ENCODE data around the gene IGF2BP1.
"Not testable (repeated sequence)": the region's sequence is repeated elsewhere in the genome, so short reads cannot be mapped to it uniquely, and the experiment has no call there.

Gene IGF2BP1

DNA sequence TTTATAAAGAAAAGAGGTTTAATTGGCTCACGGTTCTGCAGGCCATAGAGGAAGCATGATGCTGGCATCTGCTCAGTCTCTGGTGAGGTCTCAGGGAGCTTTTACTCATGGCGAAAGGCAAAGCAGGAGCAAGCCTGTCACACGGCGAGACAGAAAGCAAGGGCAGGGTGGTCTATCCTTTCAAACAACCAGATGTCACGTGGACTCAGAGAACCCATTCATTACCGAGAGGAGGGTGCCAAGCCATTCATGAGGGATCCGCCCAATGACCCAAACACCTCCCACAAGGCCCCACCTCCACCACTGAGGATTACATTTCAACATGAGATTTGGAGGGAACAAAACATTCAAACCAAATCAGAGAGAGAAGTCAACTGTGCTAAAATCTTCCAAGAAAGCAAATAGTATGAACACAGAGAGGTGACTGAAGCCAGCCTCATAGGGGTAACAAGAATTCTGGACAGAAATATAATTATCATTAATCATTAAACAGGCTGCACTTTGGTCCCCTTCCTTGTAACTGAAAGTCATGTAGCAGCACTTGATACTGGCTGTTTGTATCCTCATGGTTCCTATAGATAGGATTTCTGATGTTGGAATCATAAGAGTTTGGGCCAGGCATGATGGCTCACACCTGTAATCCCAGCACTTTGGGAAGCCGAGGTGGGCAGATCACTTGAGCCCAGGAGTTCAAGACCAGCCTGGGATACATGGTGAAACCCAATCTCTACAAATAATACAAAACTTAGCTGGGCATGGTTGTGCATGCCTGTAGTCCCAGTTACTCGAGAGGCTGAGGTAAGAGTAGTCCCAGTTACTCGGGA, 82.9 kb downstream of the IGF2BP1 start:
- Histone ChIP-seq H3K4me2 (no peak overlapping the region), H3K9ac (no peak overlapping the region), H3K36me3 (ENCODE audit: insufficient read depth) (no peaks in the 10 kb centered on the region), H3K4me3 (IDR thresholded peaks at IDR 0.05; ENCODE audit: insufficient read depth, low read depth, low read length) (no peak overlapping the region), H3K79me2 (ENCODE audit: insufficient read depth, low read depth) (no peaks in the 10 kb centered on the region), H3K27ac (no peak overlapping the region), H3K4me1 (ENCODE audit: low read depth, poor library complexity, severe bottlenecking) (no peaks in the 10 kb centered on the region), H2AFZ (ENCODE audit: low read depth) (no peak overlapping the region), H4K20me1 (ENCODE audit: insufficient read depth) (no peaks in the 10 kb centered on the region), H3K27me3 (ENCODE audit: insufficient read depth, low read depth) (no peaks in the 10 kb centered on the region)
- TF ChIP-seq, protein P1, sequence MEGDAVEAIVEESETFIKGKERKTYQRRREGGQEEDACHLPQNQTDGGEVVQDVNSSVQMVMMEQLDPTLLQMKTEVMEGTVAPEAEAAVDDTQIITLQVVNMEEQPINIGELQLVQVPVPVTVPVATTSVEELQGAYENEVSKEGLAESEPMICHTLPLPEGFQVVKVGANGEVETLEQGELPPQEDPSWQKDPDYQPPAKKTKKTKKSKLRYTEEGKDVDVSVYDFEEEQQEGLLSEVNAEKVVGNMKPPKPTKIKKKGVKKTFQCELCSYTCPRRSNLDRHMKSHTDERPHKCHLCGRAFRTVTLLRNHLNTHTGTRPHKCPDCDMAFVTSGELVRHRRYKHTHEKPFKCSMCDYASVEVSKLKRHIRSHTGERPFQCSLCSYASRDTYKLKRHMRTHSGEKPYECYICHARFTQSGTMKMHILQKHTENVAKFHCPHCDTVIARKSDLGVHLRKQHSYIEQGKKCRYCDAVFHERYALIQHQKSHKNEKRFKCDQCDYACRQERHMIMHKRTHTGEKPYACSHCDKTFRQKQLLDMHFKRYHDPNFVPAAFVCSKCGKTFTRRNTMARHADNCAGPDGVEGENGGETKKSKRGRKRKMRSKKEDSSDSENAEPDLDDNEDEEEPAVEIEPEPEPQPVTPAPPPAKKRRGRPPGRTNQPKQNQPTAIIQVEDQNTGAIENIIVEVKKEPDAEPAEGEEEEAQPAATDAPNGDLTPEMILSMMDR (conservative IDR thresholded peaks at IDR 0.05; ENCODE audit: low read depth, low read length), result no peak

DNA sequence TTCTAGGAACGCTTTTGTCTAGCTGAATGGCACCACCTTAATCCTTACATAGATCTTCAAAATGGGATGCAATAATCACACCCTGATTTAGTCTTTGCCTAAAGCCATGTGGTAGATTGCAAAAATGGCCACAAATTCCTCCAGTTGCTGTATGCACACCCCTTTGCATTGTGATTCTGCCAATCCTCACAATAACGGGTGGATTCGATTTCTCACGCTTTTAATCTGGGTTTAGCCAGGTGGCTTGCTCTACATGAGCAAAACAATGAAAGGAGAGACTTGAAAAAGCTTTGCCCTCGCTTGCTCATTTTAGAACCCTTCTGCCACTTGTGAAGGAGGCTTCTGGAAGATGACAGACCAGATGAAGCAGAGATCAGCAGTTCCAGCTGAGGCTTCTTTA, 85.0 kb downstream of the IGF2BP1 start:
- no peak overlapping the region for H3K4me2 ChIP-seq
- H3K36me3 ChIP-seq (ENCODE audit: insufficient read depth), result no peaks in the 10 kb centered on the region
- H4K20me1 ChIP-seq (ENCODE audit: insufficient read depth), result no peaks in the 10 kb centered on the region
- H3K4me3 ChIP-seq (IDR thresholded peaks at IDR 0.05; ENCODE audit: insufficient read depth, low read depth, low read length), result no peak overlapping the region
- H3K27ac ChIP-seq, result no peak overlapping the region
- no peaks in the 10 kb centered on the region for H3K79me2 ChIP-seq (ENCODE audit: insufficient read depth, low read depth)
- no peak overlapping the region for H3K9ac ChIP-seq
- no peak overlapping the region for H2AFZ ChIP-seq (ENCODE audit: low read depth)
- no peaks in the 10 kb centered on the region for H3K27me3 ChIP-seq (ENCODE audit: insufficient read depth, low read depth)
- no peaks in the 10 kb centered on the region for H3K4me1 ChIP-seq (ENCODE audit: low read depth, poor library complexity, severe bottlenecking)
- TF ChIP-seq, protein P1 (conservative IDR thresholded peaks at IDR 0.05; ENCODE audit: low read depth, low read length), result no peak

DNA sequence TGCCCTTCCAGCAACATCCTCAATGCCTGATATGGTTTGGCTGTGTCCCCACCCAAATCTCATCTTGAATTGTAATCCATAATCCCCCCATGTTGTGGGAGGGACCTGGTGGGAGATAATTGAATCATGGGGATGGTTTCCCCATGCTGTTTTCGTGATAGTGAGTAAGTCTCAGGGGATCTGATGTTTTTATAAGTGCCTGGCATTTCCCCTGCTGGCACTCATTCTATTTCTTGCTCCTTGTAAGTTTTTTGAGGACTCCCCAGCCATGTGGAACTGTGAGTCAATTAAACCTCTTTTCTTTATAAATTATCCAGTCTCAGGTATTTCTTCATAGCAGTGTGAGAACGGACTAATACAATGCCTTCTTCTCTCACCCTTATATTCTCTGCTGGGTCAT, 87.9 kb downstream of the IGF2BP1 start:
- H3K27me3 ChIP-seq (ENCODE audit: insufficient read depth, low read depth); H3K4me2 ChIP-seq; H3K36me3 ChIP-seq (ENCODE audit: insufficient read depth); H3K4me1 ChIP-seq (ENCODE audit: low read depth, poor library complexity, severe bottlenecking); H3K4me3 ChIP-seq (IDR thresholded peaks at IDR 0.05; ENCODE audit: insufficient read depth, low read depth, low read length); H3K9ac ChIP-seq; H4K20me1 ChIP-seq (ENCODE audit: insufficient read depth); H3K27ac ChIP-seq; H2AFZ ChIP-seq (ENCODE audit: low read depth); H3K79me2 ChIP-seq (ENCODE audit: insufficient read depth, low read depth): not testable (repeated sequence)

DNA sequence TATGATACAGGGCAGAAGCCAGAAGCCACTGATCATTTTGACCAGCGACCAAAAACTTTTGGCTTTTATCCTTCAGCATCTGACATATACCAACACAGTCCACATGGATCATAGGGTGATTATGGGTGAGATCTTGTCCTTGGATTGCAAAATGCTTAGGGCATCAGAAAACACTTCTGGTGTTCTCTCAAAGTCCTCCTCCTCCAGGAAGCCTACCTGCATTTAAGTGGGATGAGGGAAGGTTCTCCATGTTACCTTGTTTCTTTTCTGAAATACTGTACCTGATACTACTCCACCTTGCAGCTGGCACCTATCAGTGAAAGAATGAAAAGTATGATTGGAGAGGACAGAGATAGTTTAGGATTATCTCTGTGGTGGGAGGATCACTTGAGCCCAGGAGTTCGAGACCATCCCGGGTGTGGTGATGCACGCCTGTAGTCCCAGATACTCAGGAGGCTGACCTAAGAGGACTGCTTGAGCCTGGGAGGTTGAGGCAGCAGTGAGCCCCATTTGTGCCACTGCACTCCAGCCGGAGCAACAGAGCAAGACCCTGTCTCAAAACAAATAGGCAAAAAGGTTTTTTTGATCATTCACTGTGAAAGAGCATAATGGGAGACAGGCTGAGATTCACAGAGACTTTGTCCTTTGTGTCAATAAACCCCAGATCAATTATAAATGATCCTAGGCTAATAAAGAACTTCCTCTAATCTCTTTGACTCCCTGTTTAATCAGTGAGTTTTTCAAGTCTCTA, 88.6 kb downstream of the IGF2BP1 start:
- Histone ChIP-seq H3K9ac (no peak overlapping the region), H3K4me1 (ENCODE audit: low read depth, poor library complexity, severe bottlenecking) (no peaks in the 10 kb centered on the region), H4K20me1 (ENCODE audit: insufficient read depth) (no peaks in the 10 kb centered on the region), H3K79me2 (ENCODE audit: insufficient read depth, low read depth) (no peaks in the 10 kb centered on the region), H3K4me2 (no peak overlapping the region), H3K27me3 (ENCODE audit: insufficient read depth, low read depth) (no peaks in the 10 kb centered on the region), H3K4me3 (IDR thresholded peaks at IDR 0.05; ENCODE audit: insufficient read depth, low read depth, low read length) (no peak overlapping the region), H3K36me3 (ENCODE audit: insufficient read depth) (no peaks in the 10 kb centered on the region), H2AFZ (ENCODE audit: low read depth) (no peak overlapping the region), H3K27ac (no peak overlapping the region)
- TF ChIP-seq, protein P1 (conservative IDR thresholded peaks at IDR 0.05; ENCODE audit: low read depth, low read length), result no peak

DNA sequence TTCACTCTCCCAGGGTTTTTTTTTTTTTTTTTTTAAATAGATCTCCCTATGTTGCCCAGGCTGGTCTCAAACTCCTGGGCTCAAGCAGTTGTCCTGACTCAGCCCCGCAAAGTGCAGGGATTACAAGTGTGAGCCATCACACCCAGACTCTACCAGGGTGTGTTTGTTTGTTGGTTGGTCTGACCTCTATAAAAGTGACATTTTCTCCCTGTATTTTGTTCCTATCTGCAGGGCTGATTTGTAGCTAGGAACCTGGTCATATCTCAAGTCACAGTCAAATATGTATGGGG, 89.1 kb downstream of the IGF2BP1 start:
- no peaks in the 10 kb centered on the region for H3K4me1 ChIP-seq (ENCODE audit: low read depth, poor library complexity, severe bottlenecking)
- H3K36me3 ChIP-seq (ENCODE audit: insufficient read depth), result no peaks in the 10 kb centered on the region
- no peak overlapping the region for H3K4me2 ChIP-seq
- H3K4me3 ChIP-seq (IDR thresholded peaks at IDR 0.05; ENCODE audit: insufficient read depth, low read depth, low read length), result no peak overlapping the region
- H4K20me1 ChIP-seq (ENCODE audit: insufficient read depth), result no peaks in the 10 kb centered on the region
- H3K79me2 ChIP-seq (ENCODE audit: insufficient read depth, low read depth), result no peaks in the 10 kb centered on the region
- TF ChIP-seq, protein P1 (conservative IDR thresholded peaks at IDR 0.05; ENCODE audit: low read depth, low read length), result no peak
- no peaks in the 10 kb centered on the region for H3K27me3 ChIP-seq (ENCODE audit: insufficient read depth, low read depth)
- no peak overlapping the region for H2AFZ ChIP-seq (ENCODE audit: low read depth)
- H3K9ac ChIP-seq, result no peak overlapping the region
- no peak overlapping the region for H3K27ac ChIP-seq
